Panc1 (cell line): ENCODE results near the gene SLC27A1. TPM values are rescaled to one million over a fixed set of nuclear protein-coding genes. Genes with fewer than 3 reads are reported as not detected.

ENCODE experiments used
- ATAC-seq: fragments of 200-7000 bp; cut with Tn5 transposase; 2 replicates; pipeline ENCODE4 v1.9.1; 2020; ENCODE audit warnings: mild to moderate bottlenecking, moderate library complexity
- BruUV-seq: library from RNA; stranded (reverse); fragments of 400-500 nt; replicated peaks from 2 replicates; lab custom pipeline; 2021; lab: Mats Ljungman, UMichigan
- CTCF ChIA-PET: fragments of 300-600 bp; sonication (Branson Sonifier 250); formaldehyde crosslinking; loops from one replicate; lab custom pipeline; 2022; ENCODE audit warnings: antibody characterized with exemption; lab: Charles Lee
- POLR2A ChIA-PET: fragments of 300-600 bp; sonication (Branson Sonifier 250); formaldehyde crosslinking; loops from one replicate; lab custom pipeline; 2022; ENCODE audit warnings: antibody characterized with exemption; lab: Charles Lee
- DNase-seq: peaks from one replicate; pipeline ENCODE4 v3.0.0-alpha.2; 2010; ENCODE audit warnings: low read depth, low spot score
- H3K27ac ChIP-seq: 2 replicates; pipeline ENCODE4 v1.5.1; 2011; ENCODE audit warnings: mild to moderate bottlenecking, low read length, inconsistent platforms
- H3K27me3 ChIP-seq: fragments of 200-500 bp; sonication (Bioruptor generic); 2 replicates; pipeline ENCODE4 v1.6.0; 2014; ENCODE audit warnings: low read length, inconsistent platforms; ENCODE audit not compliant: control insufficient read depth, insufficient read depth
- H3K36me3 ChIP-seq: fragments of 200-500 bp; sonication (Bioruptor generic); 2 replicates; pipeline ENCODE4 v1.5.1; 2014; ENCODE audit warnings: inconsistent platforms, mild to moderate bottlenecking, low read length, moderate library complexity; ENCODE audit not compliant: control insufficient read depth, insufficient read depth
- H3K4me1 ChIP-seq: 2 replicates; pipeline ENCODE4 v1.5.1; 2011; ENCODE audit warnings: inconsistent platforms, mild to moderate bottlenecking, low read length, moderate library complexity; ENCODE audit not compliant: control insufficient read depth, insufficient read depth
- H3K4me3 ChIP-seq, 2 experiments: 2 replicates each; pipeline ENCODE4 v1.5.1; 2011 to 2012; ENCODE audit warnings: low read depth in 2 of 2, low read length in 2 of 2, mild to moderate bottlenecking in 2 of 2, inconsistent platforms in 1 of 2, moderate library complexity in 1 of 2
- H3K9me3 ChIP-seq: fragments of 200-500 bp; sonication (Bioruptor generic); 2 replicates; pipeline ENCODE4 v1.5.1; 2014; ENCODE audit warnings: low read depth, mild to moderate bottlenecking, inconsistent platforms, low read length, moderate library complexity; ENCODE audit not compliant: control insufficient read depth, insufficient read depth
- POLR2AphosphoS5 ChIP-seq: IDR thresholded peaks from 2 replicates; pipeline ENCODE4 v1.6.1; 2012; ENCODE audit warnings: mild to moderate bottlenecking, low read depth, low read length, moderate library complexity
- REST ChIP-seq, 2 experiments: IDR thresholded peaks; 2 replicates each; pipeline ENCODE4 v1.6.1; 2011 to 2012; ENCODE audit warnings: low read depth in 2 of 2, control low read depth in 1 of 2, low read length in 1 of 2, mild to moderate bottlenecking in 1 of 2, moderate library complexity in 1 of 2; ENCODE audit not compliant: insufficient read depth in 1 of 2
- SIN3A ChIP-seq: IDR thresholded peaks from 2 replicates; pipeline ENCODE4 v1.6.1; 2012; ENCODE audit warnings: low read depth, mild to moderate bottlenecking, low read length, moderate library complexity, borderline replicate concordance; ENCODE audit not compliant: insufficient read depth
- TCF7L2 ChIP-seq: IDR thresholded peaks from 2 replicates; pipeline ENCODE4 v1.6.1; 2011; ENCODE audit warnings: mild to moderate bottlenecking, low read depth, low read length, inconsistent platforms
- in situ Hi-C: cut with HindIII; loops from 2 replicates; pipeline ENCODE4 v1.10.0; 2016; ENCODE audit warnings: low sequenced_read_pairs, low pct_unique_long_range_greater_than_20kb
- intact Hi-C: fragments of 100-400 bp; cut with micrococcal nuclease; formaldehyde crosslinking; loops from one replicate; pipeline ENCODE4 v1.10.0; 2022; ENCODE audit not compliant: unreplicated experiment
- total RNA-seq: library from RNA; stranded (reverse); gene quantifications from one replicate; pipeline ENCODE4 v1.2.1, GENCODE V29; 2021; ENCODE audit not compliant: unreplicated experiment
- TF ChIP-seq, protein P1 (sequence below): fragments of 450-650 bp; IDR thresholded peaks from 2 replicates; pipeline ENCODE4 v1.5.1; 2017; ENCODE audit warnings: mild to moderate bottlenecking

SLC27A1 gene
- total RNA-seq, 1 experiment from 2014 or later, result 5.4 TPM

DNA sequence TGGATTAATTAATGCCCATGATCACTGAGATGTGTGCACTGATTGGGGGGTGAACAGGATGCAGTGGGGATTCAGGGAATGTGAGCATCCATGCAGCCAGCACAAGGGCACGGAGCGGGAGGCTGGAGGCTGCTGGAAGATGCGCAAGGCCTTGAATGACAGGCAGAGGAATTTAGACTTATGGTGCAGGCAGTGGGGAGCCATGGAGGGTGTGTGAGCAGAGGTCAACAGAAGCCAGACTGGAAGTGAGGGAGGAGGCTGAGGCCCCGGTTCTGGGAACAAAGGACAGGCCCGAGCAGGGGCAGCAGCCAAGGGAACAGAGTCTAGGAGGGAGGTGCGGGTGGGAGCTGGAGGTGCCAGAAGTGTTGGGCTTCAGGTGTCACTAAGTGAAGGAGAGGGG, 77.8 kb downstream of the SLC27A1 start:
- ATAC-seq, result no peak

GRCh38 chr19:17549085-17549740, 78.9 kb downstream of the SLC27A1 start:
- Histone ChIP-seq H3K36me3 (no peaks in the 10 kb centered on the region), H3K27ac (no peak overlapping the region), H3K9me3 (no peaks in the 10 kb centered on the region), H3K4me3 (no peak overlapping the region), H3K27me3 (no peaks in the 10 kb centered on the region), H3K4me1 (no peaks in the 10 kb centered on the region)
- no TSS peak for BruUV-seq
- intact Hi-C loops, result no loop called here
- ChIA-PET POLR2A (no interaction called here), CTCF (no interaction called here)
- no peak for ATAC-seq
- DNase-seq, result no peak
- in situ Hi-C loops, result no loop called here
- TF ChIP-seq, protein P1, sequence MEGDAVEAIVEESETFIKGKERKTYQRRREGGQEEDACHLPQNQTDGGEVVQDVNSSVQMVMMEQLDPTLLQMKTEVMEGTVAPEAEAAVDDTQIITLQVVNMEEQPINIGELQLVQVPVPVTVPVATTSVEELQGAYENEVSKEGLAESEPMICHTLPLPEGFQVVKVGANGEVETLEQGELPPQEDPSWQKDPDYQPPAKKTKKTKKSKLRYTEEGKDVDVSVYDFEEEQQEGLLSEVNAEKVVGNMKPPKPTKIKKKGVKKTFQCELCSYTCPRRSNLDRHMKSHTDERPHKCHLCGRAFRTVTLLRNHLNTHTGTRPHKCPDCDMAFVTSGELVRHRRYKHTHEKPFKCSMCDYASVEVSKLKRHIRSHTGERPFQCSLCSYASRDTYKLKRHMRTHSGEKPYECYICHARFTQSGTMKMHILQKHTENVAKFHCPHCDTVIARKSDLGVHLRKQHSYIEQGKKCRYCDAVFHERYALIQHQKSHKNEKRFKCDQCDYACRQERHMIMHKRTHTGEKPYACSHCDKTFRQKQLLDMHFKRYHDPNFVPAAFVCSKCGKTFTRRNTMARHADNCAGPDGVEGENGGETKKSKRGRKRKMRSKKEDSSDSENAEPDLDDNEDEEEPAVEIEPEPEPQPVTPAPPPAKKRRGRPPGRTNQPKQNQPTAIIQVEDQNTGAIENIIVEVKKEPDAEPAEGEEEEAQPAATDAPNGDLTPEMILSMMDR, result no peak
- no peak for TF ChIP-seq TCF7L2
- TF ChIP-seq REST (IDR thresholded peaks at IDR 0.05; ENCODE audit: insufficient read depth in 1 of 2, low read depth in 2 of 2, low read length in 1 of 2), result no peak
- TF ChIP-seq SIN3A, result no peak
- TF ChIP-seq POLR2AphosphoS5, result no peak

More for the DNA sequence above, 77.8 kb downstream of the SLC27A1 start:
- no peaks in the 10 kb centered on the region for H3K9me3 ChIP-seq
- no TSS peak for BruUV-seq
- H3K27me3 ChIP-seq, result no peaks in the 10 kb centered on the region
- CTCF ChIA-PET, result no interaction called here
- H3K4me1 ChIP-seq, result no peaks in the 10 kb centered on the region
- in situ Hi-C loops (no loop called here), intact Hi-C loops (no loop called here)
- POLR2A ChIA-PET, result no interaction called here
- H3K27ac ChIP-seq, result no peak overlapping the region
- TF ChIP-seq REST (IDR thresholded peaks at IDR 0.05; ENCODE audit: insufficient read depth in 1 of 2, low read depth in 2 of 2, low read length in 1 of 2), result no peak
- TF ChIP-seq, protein P1, result no peak
- no peak for TF ChIP-seq SIN3A
- no peaks in the 10 kb centered on the region for H3K36me3 ChIP-seq
- no peak overlapping the region for H3K4me3 ChIP-seq
- no peak for DNase-seq
